Astrocyte of the cerebellum (primary cell): ENCODE results near the gene CTSO.
"Not testable (repeated sequence)": the region's sequence is repeated elsewhere in the genome, so short reads cannot be mapped to it uniquely, and the experiment has no call there.

Experiments
- DNase-seq: peaks from one replicate; pipeline ENCODE4 v3.0.0-alpha.2; 2011; ENCODE audit warnings: low read depth
- H3K4me3 ChIP-seq: 2 replicates; pipeline ENCODE4 v1.5.1; 2011; ENCODE audit warnings: mild to moderate bottlenecking, low read depth, low read length, moderate library complexity
- CTCF ChIP-seq: IDR thresholded peaks from 2 replicates; pipeline ENCODE4 v1.5.1; 2012; ENCODE audit warnings: low read length, low read depth, moderate library complexity, mild to moderate bottlenecking; ENCODE audit errors: missing control alignments
- in situ Hi-C: cut with HindIII; loops from 2 replicates; pipeline ENCODE4 v1.10.0; 2017; ENCODE audit warnings: low sequenced_read_pairs

Gene CTSO

GRCh38 chr4:155946486-155946885, 7.2 kb downstream of the CTSO start:
- no peak overlapping the region for H3K4me3 ChIP-seq
- no peak for DNase-seq
- in situ Hi-C loops, result no loop called here
- TF ChIP-seq CTCF, result no peak

GRCh38 chr4:155944516-155944915, 9.2 kb downstream of the CTSO start:
- no peak for TF ChIP-seq CTCF
- no peak overlapping the region for H3K4me3 ChIP-seq
- in situ Hi-C loops, result no loop called here
- DNase-seq, result no peak

GRCh38 chr4:155943605-155944291, 9.9 kb downstream of the CTSO start:
- no peak for TF ChIP-seq CTCF
- DNase-seq, result no peak
- in situ Hi-C loops, result no loop called here
- no peak overlapping the region for H3K4me3 ChIP-seq

- in situ Hi-C loops, result no loop called here
- DNase-seq, result no peak
- H3K4me3 ChIP-seq, result no peak overlapping the region
- no peak for TF ChIP-seq CTCF
Measured at GRCh38 chr4:155941820-155942219, 11.8 kb downstream of the CTSO start.

GRCh38 chr4:155941085-155941790, 12.4 kb downstream of the CTSO start:
- in situ Hi-C loops, result no loop called here
- H3K4me3 ChIP-seq, result no peak overlapping the region
- DNase-seq, result no peak
- TF ChIP-seq CTCF, result no peak

GRCh38 chr4:155935389-155935986, 18.2 kb downstream of the CTSO start:
- DNase-seq, result no peak
- in situ Hi-C loops, result no loop called here
- H3K4me3 ChIP-seq, result no peak overlapping the region
- no peak for TF ChIP-seq CTCF

GRCh38 chr4:155934634-155935033, 19.0 kb downstream of the CTSO start:
- in situ Hi-C loops, H3K4me3 ChIP-seq, DNase-seq: not testable (repeated sequence)
